HepG2 (cell line): ENCODE measurements around the gene MSI2. TPM values are rescaled to one million over a fixed set of nuclear protein-coding genes. Genes with fewer than 3 reads are reported as not detected.

Source experiments
- ATAC-seq: fragments of 200-7000 bp; cut with Tn5 transposase; 3 replicates; pipeline ENCODE4 v1.9.1; 2020; ENCODE audit warnings: mild to moderate bottlenecking, moderate library complexity
- BruUV-seq: library from RNA; stranded (reverse); fragments of 400-500 nt; replicated peaks from 2 replicates; lab custom pipeline; 2021; lab: Mats Ljungman, UMichigan
- CTCF ChIA-PET: fragments of 300-600 bp; formaldehyde crosslinking; extraction: SDS; loops from one replicate; lab custom pipeline; 2021; ENCODE audit warnings: low total read pairs, inconsistent platforms, low intra/inter-chr PET ratio; lab: Yijun Ruan, JAX
- POLR2A ChIA-PET: fragments of 350-600 bp; sonication (Branson Sonifier 250); formaldehyde crosslinking; loops from one replicate; lab custom pipeline; 2020; ENCODE audit warnings: antibody characterized with exemption, inconsistent platforms; lab: Yijun Ruan, JAX
- DNase-seq: peaks from one replicate; pipeline ENCODE4 v3.0.0-alpha.2; 2015; ENCODE audit warnings: low spot score
- FAIRE-seq: peaks from 3 replicates; lab custom pipeline; 2011; peaks lifted over from hg19 to GRCh38; lab: Jason Lieb, UNC
- H2AFZ ChIP-seq: one replicate; pipeline ENCODE4 v1.6.1; 2011; ENCODE audit warnings: low read length, inconsistent platforms
- H3K27ac ChIP-seq: fragments of 300-600 bp; 3 replicates; pipeline ENCODE4 v1.8.0; 2011; ENCODE audit warnings: mixed run types, mild to moderate bottlenecking, mixed read lengths, low read length, inconsistent platforms; ENCODE audit not compliant: insufficient read depth; ENCODE audit errors: extremely low read length
- H3K27me3 ChIP-seq, 2 experiments: fragments of 200-600 bp in 1 of 2; 2 replicates in 1 of 2; 3 replicates in 1 of 2; pipeline versions ENCODE4 v1.6.0 to v1.8.0; 2011; ENCODE audit warnings: low read length in 2 of 2, mild to moderate bottlenecking in 2 of 2, moderate library complexity in 2 of 2, inconsistent platforms in 1 of 2; ENCODE audit not compliant: insufficient read depth in 2 of 2, control insufficient read depth in 1 of 2
- H3K36me3 ChIP-seq, 2 experiments: fragments of 200-600 bp in 1 of 2; replicated peaks in 1 of 2; 2 replicates in 1 of 2; 3 replicates in 1 of 2; pipeline versions ENCODE4 v1.5.1 to v1.8.0; 2011; ENCODE audit warnings: low read length in 2 of 2, inconsistent platforms in 1 of 2; ENCODE audit not compliant: insufficient read depth in 2 of 2, control insufficient read depth in 1 of 2
- H3K4me1 ChIP-seq: 2 replicates; pipeline ENCODE4 v1.5.1; 2012; ENCODE audit warnings: low read length, inconsistent platforms; ENCODE audit not compliant: insufficient read depth
- H3K4me2 ChIP-seq: 2 replicates; pipeline ENCODE4 v1.6.0; 2011; ENCODE audit warnings: low read depth, low read length, inconsistent platforms
- H3K4me3 ChIP-seq, 3 experiments: fragments of 200-600 bp in 1 of 3; sonication (generic), shearing (Covaris generic) in 1 of 3; replicated peaks in 1 of 3; 2 replicates each; pipeline ENCODE4 v1.5.1; 2011 to 2016; ENCODE audit warnings: low read length in 3 of 3, inconsistent platforms in 2 of 3, low read depth in 2 of 3, mild to moderate bottlenecking in 2 of 3, control low read depth in 1 of 3, mixed read lengths in 1 of 3; ENCODE audit not compliant: insufficient read depth in 1 of 3
- H3K79me2 ChIP-seq: one replicate; pipeline ENCODE4 v1.6.1; 2011; ENCODE audit warnings: low read length, inconsistent platforms; ENCODE audit not compliant: insufficient read depth
- H3K9ac ChIP-seq: 2 replicates; pipeline ENCODE4 v1.6.0; 2011; ENCODE audit warnings: mild to moderate bottlenecking, low read depth, low read length, inconsistent platforms; ENCODE audit not compliant: insufficient read depth
- H3K9me3 ChIP-seq: 2 replicates; pipeline ENCODE4 v1.5.1; 2012; ENCODE audit warnings: mild to moderate bottlenecking, low read length
- H4K20me1 ChIP-seq: 2 replicates; pipeline ENCODE4 v1.6.0; 2011; ENCODE audit warnings: inconsistent platforms, mild to moderate bottlenecking, low read length, moderate library complexity; ENCODE audit not compliant: insufficient read depth
- ATF7 ChIP-seq, 2 experiments: fragments of 450-650 bp in 1 of 2; sonication (generic) in 1 of 2; formaldehyde crosslinking in 1 of 2; IDR thresholded peaks; 2 replicates each; pipeline versions ENCODE4 v1.4.0 to v1.6.1; 2016 to 2020; ENCODE audit warnings: antibody characterized with exemption in 1 of 2, mild to moderate bottlenecking in 1 of 2, missing genetic modification reagents in 1 of 2
- MBNL3 ChIP-seq: fragments of 250-450 bp; sonication (Bioruptor Pico); conservative IDR thresholded peaks from 2 replicates; pipeline ENCODE4 v1.8.0; 2022; ENCODE audit warnings: mild to moderate bottlenecking, inconsistent platforms
- RBM22 ChIP-seq: fragments of 200-400 bp; formaldehyde crosslinking; optimal IDR thresholded peaks from 2 replicates; pipeline ENCODE3; 2017; ENCODE audit warnings: mild to moderate bottlenecking, low read length, moderate library complexity
- SP2 ChIP-seq: sonication (generic); formaldehyde crosslinking; IDR thresholded peaks from 2 replicates; pipeline ENCODE4 v1.5.1; 2020; ENCODE audit warnings: mild to moderate bottlenecking, missing genetic modification reagents
- ZFP62 ChIP-seq: sonication (generic); formaldehyde crosslinking; IDR thresholded peaks from 2 replicates; pipeline ENCODE4 v1.4.0; 2020; ENCODE audit warnings: missing genetic modification reagents
- ZNF350 ChIP-seq: sonication (generic); formaldehyde crosslinking; IDR thresholded peaks from 2 replicates; pipeline ENCODE4 v1.4.0; 2020; ENCODE audit warnings: mild to moderate bottlenecking, low read depth, missing genetic modification reagents, borderline replicate concordance
- WGBS: methylation state at CpG from one replicate; pipeline ENCODE4 v1.1.6; 2017; ENCODE audit warnings: low lambda C conversion rate; 5-methylcytosine and 5-hydroxymethylcytosine counted together
- in situ Hi-C: cut with HindIII; loops from 2 replicates; pipeline ENCODE4 v1.10.0; 2017; ENCODE audit warnings: low pct_unique_long_range_greater_than_20kb; ENCODE audit not compliant: extremely low pct_ligation_motif_present
- intact Hi-C: fragments of 100-400 bp; cut with micrococcal nuclease; formaldehyde crosslinking; loops from one replicate; pipeline ENCODE4 v1.10.0; 2022; ENCODE audit not compliant: unreplicated experiment
- polyA plus RNA-seq, 8 experiments: library from polyadenylated mRNA; depleted of rRNA in 3 of 8; stranded (reverse) in 7 of 8; unstranded in 1 of 8; fragments of >200 nt; fragmentation: Illumina TruSeq in 4 of 8; extraction: Trizol in 4 of 8; gene quantifications; 2 replicates each; pipeline versions ENCODE4 v1.2.1 to v1.2.3, GENCODE V29; 2011 to 2016; ENCODE audit warnings: low read depth in 4 of 8, missing spikeins in 1 of 8, mixed read lengths in 1 of 8; ENCODE audit not compliant: insufficient read depth in 1 of 8
- total RNA-seq, 5 experiments: library from RNA; depleted of rRNA; stranded (reverse); fragments of >200 nt; fragmentation: Illumina TruSeq; extraction: Trizol; gene quantifications; 2 replicates each; pipeline ENCODE4 v1.2.3, GENCODE V29; 2016; ENCODE audit warnings: low read depth in 1 of 5
- TF ChIP-seq, protein P1 (sequence below): sonication (generic); formaldehyde crosslinking; IDR thresholded peaks from 2 replicates; pipeline ENCODE4 v1.5.1; 2020; ENCODE audit warnings: missing genetic modification reagents, mild to moderate bottlenecking, borderline replicate concordance
- TF ChIP-seq, protein P2 (sequence below): sonication (generic); formaldehyde crosslinking; IDR thresholded peaks from 2 replicates; pipeline ENCODE4 v1.5.1; 2020; ENCODE audit warnings: mild to moderate bottlenecking, missing genetic modification reagents, borderline replicate concordance
- TF ChIP-seq, protein P3 (sequence below): sonication (generic); formaldehyde crosslinking; IDR thresholded peaks from 2 replicates; pipeline ENCODE4 v1.4.0; 2020; ENCODE audit warnings: missing genetic modification reagents

MSI2 gene
- total and polyA plus RNA-seq, 2 of the 13 experiments (the other 11 are each of a cell fraction or from before 2014, with no cell fraction given) = 77.5 to 78.4 TPM

DNA sequence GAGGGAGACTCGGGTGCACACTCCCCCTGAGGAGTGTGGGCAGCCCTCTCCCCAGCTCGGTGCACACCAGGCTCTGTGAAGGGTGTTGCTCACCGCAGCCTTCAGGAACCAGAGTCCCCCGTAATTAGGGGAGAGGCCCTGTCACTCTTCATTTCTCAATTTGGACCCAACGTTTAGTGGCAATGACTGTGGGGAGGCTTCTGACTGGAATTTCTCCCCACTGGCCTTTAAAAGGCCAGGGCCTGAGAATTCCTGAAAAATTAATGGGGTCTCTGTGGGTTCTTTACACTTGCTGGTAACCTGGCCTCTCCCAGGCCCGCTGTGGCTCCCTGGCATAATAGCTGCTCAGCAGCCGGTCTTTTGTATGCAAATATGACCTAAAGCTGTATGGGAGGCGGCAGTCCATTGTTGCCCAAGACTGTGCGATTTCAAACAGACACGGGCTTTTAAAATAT, 209.7 kb downstream of the MSI2 start:
- ChIA-PET CTCF (no interaction called here), POLR2A (interaction anchor here (0.7 to 1.4 kb wide), 2 partner anchors 47 to 51 kb away, joined by 3 to 5 read pairs; no protein-coding TSS in a partner anchor)
- no peak overlapping the region for H3K4me3 ChIP-seq
- peaks cover 8% of the 10 kb centered on the region for H3K79me2 ChIP-seq
- no peak for ATAC-seq
- intact Hi-C loops = no loop called here
- no peak overlapping the region for H3K9ac ChIP-seq
- TF ChIP-seq, protein P1, sequence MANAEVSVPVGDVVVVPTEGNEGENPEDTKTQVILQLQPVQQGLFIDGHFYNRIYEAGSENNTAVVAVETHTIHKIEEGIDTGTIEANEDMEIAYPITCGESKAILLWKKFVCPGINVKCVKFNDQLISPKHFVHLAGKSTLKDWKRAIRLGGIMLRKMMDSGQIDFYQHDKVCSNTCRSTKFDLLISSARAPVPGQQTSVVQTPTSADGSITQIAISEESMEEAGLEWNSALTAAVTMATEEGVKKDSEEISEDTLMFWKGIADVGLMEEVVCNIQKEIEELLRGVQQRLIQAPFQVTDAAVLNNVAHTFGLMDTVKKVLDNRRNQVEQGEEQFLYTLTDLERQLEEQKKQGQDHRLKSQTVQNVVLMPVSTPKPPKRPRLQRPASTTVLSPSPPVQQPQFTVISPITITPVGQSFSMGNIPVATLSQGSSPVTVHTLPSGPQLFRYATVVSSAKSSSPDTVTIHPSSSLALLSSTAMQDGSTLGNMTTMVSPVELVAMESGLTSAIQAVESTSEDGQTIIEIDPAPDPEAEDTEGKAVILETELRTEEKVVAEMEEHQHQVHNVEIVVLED (CRISPR knock-in tag) = no peak
- TF ChIP-seq RBM22 = peak; percentile 31
- TF ChIP-seq, all 625 proteins: peak for 1
- Histone ChIP-seq H3K9me3 (no peaks in the 10 kb centered on the region), H2AFZ (no peak overlapping the region), H3K4me1 (peaks cover 64% of the 10 kb centered on the region), H3K27ac (no peak overlapping the region), H4K20me1 (no peaks in the 10 kb centered on the region), H3K4me2 (no peak overlapping the region), H3K36me3 (0 out of 5 replicates have a peak, but pooled peaks cover 0 to 2% of the 10 kb centered on the region in 2 experiments), H3K27me3 (no peaks in the 10 kb centered on the region)
- DNase-seq (no peak), FAIRE-seq (no peak)
- in situ Hi-C loops = no loop called here
- no TSS peak for BruUV-seq
- 93% methylated on average over 10 of the region's 10 CpGs for WGBS

DNA sequence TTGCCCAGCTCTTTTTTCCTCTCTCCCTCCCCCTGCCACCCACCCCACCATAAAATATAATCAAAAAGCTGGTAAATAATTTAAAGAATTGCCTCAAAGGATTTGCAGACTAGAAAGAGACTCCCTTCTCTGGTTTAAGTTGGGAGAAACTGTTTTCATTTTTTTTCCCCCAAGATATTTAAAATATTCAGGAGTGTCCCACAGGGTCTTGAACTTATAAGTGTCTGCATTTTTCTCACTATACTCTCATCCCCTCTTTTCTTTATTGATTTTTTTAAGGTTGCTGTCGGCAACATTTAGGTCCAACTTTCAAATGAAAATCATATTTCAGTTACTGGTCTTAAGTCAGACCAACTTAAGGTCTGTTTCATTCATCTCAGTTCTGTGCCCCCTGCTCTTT, 210.2 kb downstream of the MSI2 start:
- in situ Hi-C loops (no loop called here), intact Hi-C loops (no loop called here)
- no peak overlapping the region for H3K4me3 ChIP-seq
- H3K27me3 ChIP-seq = no peaks in the 10 kb centered on the region
- no peak overlapping the region for H3K27ac ChIP-seq
- ChIA-PET POLR2A (interaction anchor here (0.7 to 1.4 kb wide), 2 partner anchors 46 to 51 kb away, joined by 3 to 5 read pairs; no protein-coding TSS in a partner anchor), CTCF (no interaction called here)
- H3K36me3 ChIP-seq = 0 out of 5 replicates have a peak, but pooled peaks cover 0 to 2% of the 10 kb centered on the region in 2 experiments
- no peak for FAIRE-seq
- BruUV-seq = no TSS peak
- no peaks in the 10 kb centered on the region for H3K9me3 ChIP-seq
- H2AFZ ChIP-seq = no peak overlapping the region
- H3K4me2 ChIP-seq = no peak overlapping the region
- 100% methylated on average over 1 of the region's 1 CpG for WGBS
- H3K4me1 ChIP-seq = peaks cover 65% of the 10 kb centered on the region
- ATAC-seq = no peak
- H3K79me2 ChIP-seq = peaks cover 8% of the 10 kb centered on the region
- no peak for DNase-seq
- H3K9ac ChIP-seq = no peak overlapping the region
- H4K20me1 ChIP-seq = no peaks in the 10 kb centered on the region
- TF ChIP-seq, protein P2, sequence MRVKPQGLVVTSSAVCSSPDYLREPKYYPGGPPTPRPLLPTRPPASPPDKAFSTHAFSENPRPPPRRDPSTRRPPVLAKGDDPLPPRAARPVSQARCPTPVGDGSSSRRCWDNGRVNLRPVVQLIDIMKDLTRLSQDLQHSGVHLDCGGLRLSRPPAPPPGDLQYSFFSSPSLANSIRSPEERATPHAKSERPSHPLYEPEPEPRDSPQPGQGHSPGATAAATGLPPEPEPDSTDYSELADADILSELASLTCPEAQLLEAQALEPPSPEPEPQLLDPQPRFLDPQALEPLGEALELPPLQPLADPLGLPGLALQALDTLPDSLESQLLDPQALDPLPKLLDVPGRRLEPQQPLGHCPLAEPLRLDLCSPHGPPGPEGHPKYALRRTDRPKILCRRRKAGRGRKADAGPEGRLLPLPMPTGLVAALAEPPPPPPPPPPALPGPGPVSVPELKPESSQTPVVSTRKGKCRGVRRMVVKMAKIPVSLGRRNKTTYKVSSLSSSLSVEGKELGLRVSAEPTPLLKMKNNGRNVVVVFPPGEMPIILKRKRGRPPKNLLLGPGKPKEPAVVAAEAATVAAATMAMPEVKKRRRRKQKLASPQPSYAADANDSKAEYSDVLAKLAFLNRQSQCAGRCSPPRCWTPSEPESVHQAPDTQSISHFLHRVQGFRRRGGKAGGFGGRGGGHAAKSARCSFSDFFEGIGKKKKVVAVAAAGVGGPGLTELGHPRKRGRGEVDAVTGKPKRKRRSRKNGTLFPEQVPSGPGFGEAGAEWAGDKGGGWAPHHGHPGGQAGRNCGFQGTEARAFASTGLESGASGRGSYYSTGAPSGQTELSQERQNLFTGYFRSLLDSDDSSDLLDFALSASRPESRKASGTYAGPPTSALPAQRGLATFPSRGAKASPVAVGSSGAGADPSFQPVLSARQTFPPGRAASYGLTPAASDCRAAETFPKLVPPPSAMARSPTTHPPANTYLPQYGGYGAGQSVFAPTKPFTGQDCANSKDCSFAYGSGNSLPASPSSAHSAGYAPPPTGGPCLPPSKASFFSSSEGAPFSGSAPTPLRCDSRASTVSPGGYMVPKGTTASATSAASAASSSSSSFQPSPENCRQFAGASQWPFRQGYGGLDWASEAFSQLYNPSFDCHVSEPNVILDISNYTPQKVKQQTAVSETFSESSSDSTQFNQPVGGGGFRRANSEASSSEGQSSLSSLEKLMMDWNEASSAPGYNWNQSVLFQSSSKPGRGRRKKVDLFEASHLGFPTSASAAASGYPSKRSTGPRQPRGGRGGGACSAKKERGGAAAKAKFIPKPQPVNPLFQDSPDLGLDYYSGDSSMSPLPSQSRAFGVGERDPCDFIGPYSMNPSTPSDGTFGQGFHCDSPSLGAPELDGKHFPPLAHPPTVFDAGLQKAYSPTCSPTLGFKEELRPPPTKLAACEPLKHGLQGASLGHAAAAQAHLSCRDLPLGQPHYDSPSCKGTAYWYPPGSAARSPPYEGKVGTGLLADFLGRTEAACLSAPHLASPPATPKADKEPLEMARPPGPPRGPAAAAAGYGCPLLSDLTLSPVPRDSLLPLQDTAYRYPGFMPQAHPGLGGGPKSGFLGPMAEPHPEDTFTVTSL (CRISPR knock-in tag) = no peak
- TF ChIP-seq ZFP62 (CRISPR knock-in tag) = no peak
- no peak for TF ChIP-seq ZNF350 (CRISPR knock-in tag)
- TF ChIP-seq SP2 = no peak
- TF ChIP-seq ATF7 (IDR thresholded peaks at IDR 0.05) = no peak
- no peak for TF ChIP-seq ATF7 (CRISPR knock-in tag; IDR thresholded peaks at IDR 0.05)
- TF ChIP-seq, protein P3, sequence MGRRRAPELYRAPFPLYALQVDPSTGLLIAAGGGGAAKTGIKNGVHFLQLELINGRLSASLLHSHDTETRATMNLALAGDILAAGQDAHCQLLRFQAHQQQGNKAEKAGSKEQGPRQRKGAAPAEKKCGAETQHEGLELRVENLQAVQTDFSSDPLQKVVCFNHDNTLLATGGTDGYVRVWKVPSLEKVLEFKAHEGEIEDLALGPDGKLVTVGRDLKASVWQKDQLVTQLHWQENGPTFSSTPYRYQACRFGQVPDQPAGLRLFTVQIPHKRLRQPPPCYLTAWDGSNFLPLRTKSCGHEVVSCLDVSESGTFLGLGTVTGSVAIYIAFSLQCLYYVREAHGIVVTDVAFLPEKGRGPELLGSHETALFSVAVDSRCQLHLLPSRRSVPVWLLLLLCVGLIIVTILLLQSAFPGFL (CRISPR knock-in tag) = no peak
- no peak for TF ChIP-seq MBNL3 (CRISPR knock-in tag)
